WTC11 (cell line): ENCODE measurements around the gene KIF20B. TPM values are rescaled to one million over a fixed set of nuclear protein-coding genes. Genes with fewer than 3 reads are reported as not detected.

Experiments
- ATAC-seq: fragments of 200-7000 bp; cut with Tn5 transposase; 2 replicates; pipeline ENCODE4 v1.10.0; 2021; ENCODE audit warnings: mild to moderate bottlenecking, moderate library complexity
- CTCF ChIA-PET: fragments of 300-600 bp; sonication (Branson Sonifier 250); formaldehyde crosslinking; loops from one replicate; lab custom pipeline; 2021; ENCODE audit warnings: antibody characterized with exemption; lab: Charles Lee
- POLR2A ChIA-PET: fragments of 350-600 bp; sonication (Branson Sonifier 250); formaldehyde crosslinking; loops from one replicate; lab custom pipeline; 2021; ENCODE audit warnings: antibody characterized with exemption; lab: Charles Lee
- DNase-seq: peaks from one replicate; pipeline ENCODE4 v3.0.0; 2021; ENCODE audit warnings: low spot score
- H3K27ac Mint-ChIP-seq: 2 replicates; pipeline ENCODE4 v1.8.0; 2021; ENCODE audit warnings: mixed read lengths
- H3K27me3 Mint-ChIP-seq: 2 replicates; pipeline ENCODE4 v1.8.0; 2021; ENCODE audit warnings: low read depth, mild to moderate bottlenecking, moderate library complexity, mixed read lengths
- H3K36me3 Mint-ChIP-seq: 2 replicates; pipeline ENCODE4 v1.8.0; 2021; ENCODE audit warnings: mixed read lengths
- H3K4me1 Mint-ChIP-seq: 2 replicates; pipeline ENCODE4 v1.8.0; 2022; ENCODE audit warnings: mixed read lengths
- H3K4me3 Mint-ChIP-seq: 2 replicates; pipeline ENCODE4 v1.8.0; 2021; ENCODE audit warnings: mild to moderate bottlenecking, moderate library complexity, mixed read lengths
- H3K9me3 Mint-ChIP-seq: 2 replicates; pipeline ENCODE4 v1.8.0; 2021; ENCODE audit warnings: mixed read lengths
- ARID4B ChIP-seq: sonication (generic); formaldehyde crosslinking; IDR thresholded peaks from 2 replicates; pipeline ENCODE4 v1.8.0; 2023; ENCODE audit warnings: missing genetic modification reagents, mild to moderate bottlenecking, borderline replicate concordance
- FOXJ3 ChIP-seq: sonication (generic); formaldehyde crosslinking; IDR thresholded peaks from 2 replicates; pipeline ENCODE4 v1.9.0; 2021; ENCODE audit warnings: missing genetic modification reagents, mild to moderate bottlenecking, borderline replicate concordance
- GABPB1 ChIP-seq: sonication (generic); formaldehyde crosslinking; IDR thresholded peaks from 2 replicates; pipeline ENCODE4 v1.8.1; 2023; ENCODE audit warnings: mild to moderate bottlenecking, missing genetic modification reagents
- HMGA2 ChIP-seq: fragments of 250-450 bp; sonication (Bioruptor Pico); IDR thresholded peaks from 2 replicates; pipeline ENCODE4 v1.4.0; 2021; ENCODE audit warnings: mild to moderate bottlenecking, moderate library complexity
- KAT7 ChIP-seq: sonication (generic); formaldehyde crosslinking; IDR thresholded peaks from 2 replicates; pipeline ENCODE4 v1.8.1; 2023; ENCODE audit warnings: missing genetic modification reagents, mild to moderate bottlenecking, borderline replicate concordance
- MYBL2 ChIP-seq: sonication (generic); formaldehyde crosslinking; IDR thresholded peaks from 2 replicates; pipeline ENCODE4 v1.8.1; 2023; ENCODE audit warnings: mild to moderate bottlenecking, moderate library complexity, missing genetic modification reagents
- NFE2L1 ChIP-seq: sonication (generic); formaldehyde crosslinking; IDR thresholded peaks from 2 replicates; pipeline ENCODE4 v1.8.1; 2023; ENCODE audit warnings: missing genetic modification reagents
- NFYB ChIP-seq: sonication (generic); formaldehyde crosslinking; conservative IDR thresholded peaks from 2 replicates; pipeline ENCODE4 v1.8.0; 2022; ENCODE audit warnings: low read depth, missing genetic modification reagents
- NR1H2 ChIP-seq: sonication (generic); formaldehyde crosslinking; IDR thresholded peaks from 2 replicates; pipeline ENCODE4 v1.9.0; 2021; ENCODE audit warnings: mild to moderate bottlenecking, moderate library complexity, missing genetic modification reagents
- SP1 ChIP-seq: sonication (generic); formaldehyde crosslinking; conservative IDR thresholded peaks from 2 replicates; pipeline ENCODE4 v1.8.1; 2022; ENCODE audit warnings: missing genetic modification reagents
- ZBTB21 ChIP-seq: sonication (generic); formaldehyde crosslinking; IDR thresholded peaks from 2 replicates; pipeline ENCODE4 v1.8.1; 2023; ENCODE audit warnings: mild to moderate bottlenecking, missing genetic modification reagents, borderline replicate concordance
- ZMAT4 ChIP-seq: fragments of 250-450 bp; sonication (Bioruptor Pico); IDR thresholded peaks from 2 replicates; pipeline ENCODE4 v1.9.0; 2021; ENCODE audit warnings: mild to moderate bottlenecking
- ZNF263 ChIP-seq: sonication (generic); formaldehyde crosslinking; IDR thresholded peaks from 2 replicates; pipeline ENCODE4 v1.8.1; 2022; ENCODE audit warnings: low read depth, mild to moderate bottlenecking, moderate library complexity, missing genetic modification reagents
- ZNF512 ChIP-seq: sonication (generic); formaldehyde crosslinking; IDR thresholded peaks from 2 replicates; pipeline ENCODE4 v1.8.1; 2022; ENCODE audit warnings: missing genetic modification reagents, borderline replicate concordance
- ZNF532 ChIP-seq: fragments of 250-450 bp; sonication (Bioruptor Pico); IDR thresholded peaks from 2 replicates; pipeline ENCODE4 v1.9.0; 2021; ENCODE audit warnings: mild to moderate bottlenecking, borderline replicate concordance
- total RNA-seq: library from RNA; stranded (reverse); gene quantifications from 3 replicates; pipeline ENCODE4 v1.2.3, GENCODE V29; 2021
- TF ChIP-seq, protein P1 (sequence below): sonication (generic); formaldehyde crosslinking; IDR thresholded peaks from 2 replicates; pipeline ENCODE4 v1.8.0; 2022; ENCODE audit warnings: missing genetic modification reagents
- TF ChIP-seq, protein P2 (sequence below): sonication (generic); formaldehyde crosslinking; IDR thresholded peaks from 2 replicates; pipeline ENCODE4 v1.8.1; 2022; ENCODE audit warnings: low read depth, missing genetic modification reagents, borderline replicate concordance

The KIF20B gene
- total RNA-seq, 1 experiment from 2014 or later: 70.2 TPM

GRCh38 chr10:89690027-89690426, 11.4 kb upstream of the KIF20B start (continued):
- TF ChIP-seq ZNF512 (no peak), NFYB (CRISPR knock-in tag) (no peak), ZBTB21 (no peak), NFE2L1 (CRISPR knock-in tag) (no peak), FOXJ3 (CRISPR knock-in tag) (no peak), ZNF263 (CRISPR knock-in tag) (no peak)

- Mint-ChIP-seq H3K4me1 (peaks cover 24% of the 10 kb centered on the region), H3K27ac (no peak overlapping the region), H3K36me3 (peaks cover 12% of the 10 kb centered on the region), H3K4me3 (no peak overlapping the region), H3K27me3 (no peaks in the 10 kb centered on the region; the same call in 1 of the 2 replicates), H3K9me3 (peaks cover 5% of the 10 kb centered on the region)
- no peak for TF ChIP-seq GABPB1 (CRISPR knock-in tag)
- TF ChIP-seq, protein P1, sequence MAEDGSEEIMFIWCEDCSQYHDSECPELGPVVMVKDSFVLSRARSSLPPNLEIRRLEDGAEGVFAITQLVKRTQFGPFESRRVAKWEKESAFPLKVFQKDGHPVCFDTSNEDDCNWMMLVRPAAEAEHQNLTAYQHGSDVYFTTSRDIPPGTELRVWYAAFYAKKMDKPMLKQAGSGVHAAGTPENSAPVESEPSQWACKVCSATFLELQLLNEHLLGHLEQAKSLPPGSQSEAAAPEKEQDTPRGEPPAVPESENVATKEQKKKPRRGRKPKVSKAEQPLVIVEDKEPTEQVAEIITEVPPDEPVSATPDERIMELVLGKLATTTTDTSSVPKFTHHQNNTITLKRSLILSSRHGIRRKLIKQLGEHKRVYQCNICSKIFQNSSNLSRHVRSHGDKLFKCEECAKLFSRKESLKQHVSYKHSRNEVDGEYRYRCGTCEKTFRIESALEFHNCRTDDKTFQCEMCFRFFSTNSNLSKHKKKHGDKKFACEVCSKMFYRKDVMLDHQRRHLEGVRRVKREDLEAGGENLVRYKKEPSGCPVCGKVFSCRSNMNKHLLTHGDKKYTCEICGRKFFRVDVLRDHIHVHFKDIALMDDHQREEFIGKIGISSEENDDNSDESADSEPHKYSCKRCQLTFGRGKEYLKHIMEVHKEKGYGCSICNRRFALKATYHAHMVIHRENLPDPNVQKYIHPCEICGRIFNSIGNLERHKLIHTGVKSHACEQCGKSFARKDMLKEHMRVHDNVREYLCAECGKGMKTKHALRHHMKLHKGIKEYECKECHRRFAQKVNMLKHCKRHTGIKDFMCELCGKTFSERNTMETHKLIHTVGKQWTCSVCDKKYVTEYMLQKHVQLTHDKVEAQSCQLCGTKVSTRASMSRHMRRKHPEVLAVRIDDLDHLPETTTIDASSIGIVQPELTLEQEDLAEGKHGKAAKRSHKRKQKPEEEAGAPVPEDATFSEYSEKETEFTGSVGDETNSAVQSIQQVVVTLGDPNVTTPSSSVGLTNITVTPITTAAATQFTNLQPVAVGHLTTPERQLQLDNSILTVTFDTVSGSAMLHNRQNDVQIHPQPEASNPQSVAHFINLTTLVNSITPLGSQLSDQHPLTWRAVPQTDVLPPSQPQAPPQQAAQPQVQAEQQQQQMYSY (CRISPR knock-in tag): no peak
- no peak for TF ChIP-seq ARID4B (CRISPR knock-in tag)
- ATAC-seq (no peak), DNase-seq (no peak)
- POLR2A ChIA-PET: interaction anchor here (0.6 to 1.5 kb wide), 2 partner anchors 9 to 64 kb away, joined by 3 to 7 read pairs; partner anchors contain the start of gene KIF20B
- CTCF ChIA-PET: no interaction called here
Measured at GRCh38 chr10:89692416-89692815, 9.0 kb upstream of the KIF20B start.

DNA sequence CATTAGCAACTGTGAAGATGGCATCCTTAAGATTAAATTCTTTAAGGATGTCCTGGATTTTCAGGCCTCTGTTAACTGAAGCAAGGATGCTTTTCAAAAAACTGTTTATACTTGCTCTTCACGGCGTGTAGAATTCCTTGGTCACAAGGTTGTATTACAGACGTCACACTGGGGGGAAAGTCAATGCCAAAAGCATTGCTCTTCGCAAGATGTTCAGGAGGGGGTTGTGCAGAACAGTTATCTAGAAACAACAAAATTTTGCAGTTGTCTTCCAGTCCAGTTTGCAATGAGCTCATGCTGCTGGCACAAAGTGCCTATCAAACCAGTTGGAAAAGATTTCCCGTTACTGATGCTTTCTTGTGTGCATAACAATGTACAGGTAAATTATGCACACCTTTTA, 8.2 kb upstream of the KIF20B start:
- ChIA-PET POLR2A (interaction anchor here (1.5 kb wide), 1 partner anchor 8 kb away, joined by 7 read pairs; the partner anchor contains the start of gene KIF20B), CTCF (no interaction called here)
- no peak for DNase-seq
- no peak for ATAC-seq
- Mint-ChIP-seq H3K9me3 (peaks cover 5% of the 10 kb centered on the region), H3K4me1 (peaks cover 24% of the 10 kb centered on the region), H3K36me3 (peaks cover 12% of the 10 kb centered on the region), H3K4me3 (no peak overlapping the region), H3K27me3 (no peaks in the 10 kb centered on the region; the same call in 1 of the 2 replicates), H3K27ac (no peak overlapping the region)
- TF ChIP-seq NR1H2 (no peak), KAT7 (CRISPR knock-in tag) (no peak), ZNF532 (CRISPR knock-in tag) (no peak), ZMAT4 (CRISPR knock-in tag) (no peak), SP1 (no peak), MYBL2 (CRISPR knock-in tag) (no peak), HMGA2 (CRISPR knock-in tag) (no peak)
- TF ChIP-seq, protein P2, sequence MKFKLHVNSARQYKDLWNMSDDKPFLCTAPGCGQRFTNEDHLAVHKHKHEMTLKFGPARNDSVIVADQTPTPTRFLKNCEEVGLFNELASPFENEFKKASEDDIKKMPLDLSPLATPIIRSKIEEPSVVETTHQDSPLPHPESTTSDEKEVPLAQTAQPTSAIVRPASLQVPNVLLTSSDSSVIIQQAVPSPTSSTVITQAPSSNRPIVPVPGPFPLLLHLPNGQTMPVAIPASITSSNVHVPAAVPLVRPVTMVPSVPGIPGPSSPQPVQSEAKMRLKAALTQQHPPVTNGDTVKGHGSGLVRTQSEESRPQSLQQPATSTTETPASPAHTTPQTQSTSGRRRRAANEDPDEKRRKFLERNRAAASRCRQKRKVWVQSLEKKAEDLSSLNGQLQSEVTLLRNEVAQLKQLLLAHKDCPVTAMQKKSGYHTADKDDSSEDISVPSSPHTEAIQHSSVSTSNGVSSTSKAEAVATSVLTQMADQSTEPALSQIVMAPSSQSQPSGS: no peak
